Glomerular visceral epithelial cell (primary cell): ENCODE data around the gene NUP50.

Source experiments
- DNase-seq: peaks from one replicate; pipeline ENCODE4 v3.0.0-alpha.2; 2016; ENCODE audit errors: extremely low spot score

Gene NUP50

GRCh38 chr22:45230026-45230721 lies 66.4 kb downstream of the NUP50 start:
- no peak for DNase-seq

- DNase-seq: no peak
Measured at GRCh38 chr22:45231293-45231692, 67.6 kb downstream of the NUP50 start.

GRCh38 chr22:45233386-45233785 lies 69.7 kb downstream of the NUP50 start:
- DNase-seq: no peak

GRCh38 chr22:45233827-45234226 lies 70.1 kb downstream of the NUP50 start:
- DNase-seq: no peak

GRCh38 chr22:45235101-45235777 lies 71.5 kb downstream of the NUP50 start:
- DNase-seq: no peak

- DNase-seq: no peak
Measured at GRCh38 chr22:45235851-45236342, 72.2 kb downstream of the NUP50 start.

GRCh38 chr22:45237065-45237990 lies 73.6 kb downstream of the NUP50 start:
- DNase-seq: no peak
